Neural cell (in vitro differentiated cells): ENCODE results near the gene PRKAR1B. TPM values are rescaled to one million over a fixed set of nuclear protein-coding genes. Genes with fewer than 3 reads are reported as not detected.

Experiments used
- H2AFZ ChIP-seq: fragments of 200-600, 300-800 bp; sonication (generic), shearing (Covaris generic); 2 replicates; pipeline ENCODE4 v1.6.0; 2014; ENCODE audit warnings: low read depth, mild to moderate bottlenecking, antibody characterized with exemption, low read length, moderate library complexity
- H3F3A ChIP-seq: fragments of 200-600 bp; shearing (Covaris generic); 2 replicates; pipeline ENCODE4 v1.6.1; 2016; ENCODE audit warnings: mild to moderate bottlenecking, moderate library complexity, mixed read lengths, antibody characterized with exemption, low read length; ENCODE audit not compliant: insufficient read depth, poor library complexity, severe bottlenecking
- H3K27ac ChIP-seq: fragments of 200-600, 300-800 bp; sonication (generic), shearing (Covaris generic); 2 replicates; pipeline ENCODE4 v1.5.1; 2014; ENCODE audit warnings: mild to moderate bottlenecking, low read length, moderate library complexity
- H3K27me3 ChIP-seq: fragments of 300-800, 200-600 bp; sonication (generic), shearing (Covaris generic); 2 replicates; pipeline ENCODE4 v1.6.0; 2014; ENCODE audit warnings: mild to moderate bottlenecking, low read depth, low read length, moderate library complexity; ENCODE audit not compliant: insufficient read depth
- H3K36me3 ChIP-seq: fragments of 300-800, 200-600 bp; sonication (generic), shearing (Covaris generic); 2 replicates; pipeline ENCODE4 v1.5.1; 2014; ENCODE audit warnings: mild to moderate bottlenecking, antibody characterized with exemption, low read length, moderate library complexity; ENCODE audit not compliant: insufficient read depth
- H3K4me2 ChIP-seq: fragments of 300-800, 200-600 bp; sonication (generic), shearing (Covaris generic); 2 replicates; pipeline ENCODE4 v1.6.0; 2014; ENCODE audit warnings: mild to moderate bottlenecking, low read length
- H3K4me3 ChIP-seq: fragments of 300-800, 200-600 bp; sonication (generic), shearing (Covaris generic); 2 replicates; pipeline ENCODE4 v1.5.1; 2014; ENCODE audit warnings: mild to moderate bottlenecking, low read length, moderate library complexity
- H3K79me2 ChIP-seq: fragments of 200-600 bp; shearing (Covaris generic); replicated peaks from 2 replicates; pipeline ENCODE4 v1.6.0; 2014; ENCODE audit warnings: mild to moderate bottlenecking, low read length, moderate library complexity; ENCODE audit not compliant: insufficient read depth
- H3K9ac ChIP-seq: fragments of 300-800, 200-600 bp; sonication (generic), shearing (Covaris generic); 2 replicates; pipeline ENCODE4 v1.6.1; 2016; ENCODE audit warnings: mild to moderate bottlenecking, low read length, mixed read lengths
- H3K9me2 ChIP-seq: fragments of 200-600 bp; shearing (Covaris generic); 2 replicates; pipeline ENCODE4 v1.6.1; 2016; ENCODE audit warnings: mild to moderate bottlenecking, low read length, mixed read lengths; ENCODE audit not compliant: insufficient read depth
- H3K9me3 ChIP-seq: fragments of 200-600, 300-800 bp; sonication (generic), shearing (Covaris generic); 2 replicates; pipeline ENCODE4 v1.6.1; 2016; ENCODE audit warnings: mild to moderate bottlenecking, mixed run types, low read length, moderate library complexity, mixed read lengths
- H4K20me1 ChIP-seq: fragments of 200-600 bp; shearing (Covaris generic); 2 replicates; pipeline ENCODE4 v1.6.1; 2016; ENCODE audit warnings: mild to moderate bottlenecking, mixed run types; ENCODE audit not compliant: insufficient read depth
- EP300 ChIP-seq: fragments of 450-650 bp; conservative IDR thresholded peaks from 2 replicates; pipeline ENCODE4 v1.6.1; 2014; ENCODE audit warnings: antibody characterized with exemption, mild to moderate bottlenecking, moderate library complexity; ENCODE audit not compliant: poor library complexity, severe bottlenecking
- EZH2 ChIP-seq: fragments of 200-600, 300-800 bp; shearing (Covaris generic), sonication (generic); IDR thresholded peaks from 2 replicates; pipeline ENCODE4 v1.6.1; 2014; ENCODE audit warnings: antibody characterized with exemption, low read length, borderline replicate concordance, mild to moderate bottlenecking; ENCODE audit not compliant: insufficient read depth, poor library complexity, severe bottlenecking
- MXI1 ChIP-seq: fragments of 450-650 bp; conservative IDR thresholded peaks from 2 replicates; pipeline ENCODE4 v1.6.1; 2014; ENCODE audit warnings: antibody characterized with exemption, mild to moderate bottlenecking; ENCODE audit not compliant: poor library complexity, severe bottlenecking
- POLR2AphosphoS5 ChIP-seq: IDR thresholded peaks from 2 replicates; pipeline ENCODE4 v1.6.1; 2012
- RAD21 ChIP-seq: fragments of 450-650 bp; conservative IDR thresholded peaks from 2 replicates; pipeline ENCODE4 v1.6.1; 2014; ENCODE audit warnings: antibody characterized with exemption, mild to moderate bottlenecking, moderate library complexity
- SMC3 ChIP-seq: fragments of 450-650 bp; conservative IDR thresholded peaks from 2 replicates; pipeline ENCODE4 v1.6.1; 2014; ENCODE audit warnings: antibody characterized with exemption, mild to moderate bottlenecking, moderate library complexity; ENCODE audit not compliant: poor library complexity
- TAF1 ChIP-seq: IDR thresholded peaks from 2 replicates; pipeline ENCODE4 v1.6.1; 2012; ENCODE audit warnings: low read depth
- polyA plus RNA-seq: library from polyadenylated mRNA; depleted of rRNA; stranded (reverse); fragments of >200 nt; gene quantifications from 2 replicates; pipeline ENCODE4 v1.2.3, GENCODE V29; 2014
- TF ChIP-seq, protein P1 (sequence below): fragments of 450-650 bp; IDR thresholded peaks from 2 replicates; pipeline ENCODE4 v1.5.1; 2014; ENCODE audit warnings: antibody characterized with exemption, mild to moderate bottlenecking, moderate library complexity; ENCODE audit not compliant: poor library complexity, severe bottlenecking
- TF ChIP-seq, protein P2 (sequence below): IDR thresholded peaks from 2 replicates; pipeline ENCODE4 v1.6.1; 2012; ENCODE audit warnings: borderline replicate concordance

Gene PRKAR1B
- polyA plus RNA-seq, 1 donor from 2014 or later, result 38.6 TPM

GRCh38 chr7:542713-543500, 184.2 kb downstream of the PRKAR1B start:
- Histone ChIP-seq H3K9me3 (no peaks in the 10 kb centered on the region), H4K20me1 (no peaks in the 10 kb centered on the region), H3K4me2 (no peak overlapping the region), H3K27me3 (no peaks in the 10 kb centered on the region), H3F3A (no peaks in the 10 kb centered on the region), H3K9me2 (no peaks in the 10 kb centered on the region), H3K27ac (no peak overlapping the region), H3K9ac (no peak overlapping the region), H2AFZ (no peak overlapping the region), H3K36me3 (no peaks in the 10 kb centered on the region), H3K79me2 (no peaks in the 10 kb centered on the region), H3K4me3 (no peak overlapping the region)
- TF ChIP-seq POLR2AphosphoS5 (no peak), SMC3 (no peak), EP300 (no peak), RAD21 (no peak), MXI1 (no peak), TAF1 (no peak), EZH2 (no peak)
- TF ChIP-seq, protein P1, sequence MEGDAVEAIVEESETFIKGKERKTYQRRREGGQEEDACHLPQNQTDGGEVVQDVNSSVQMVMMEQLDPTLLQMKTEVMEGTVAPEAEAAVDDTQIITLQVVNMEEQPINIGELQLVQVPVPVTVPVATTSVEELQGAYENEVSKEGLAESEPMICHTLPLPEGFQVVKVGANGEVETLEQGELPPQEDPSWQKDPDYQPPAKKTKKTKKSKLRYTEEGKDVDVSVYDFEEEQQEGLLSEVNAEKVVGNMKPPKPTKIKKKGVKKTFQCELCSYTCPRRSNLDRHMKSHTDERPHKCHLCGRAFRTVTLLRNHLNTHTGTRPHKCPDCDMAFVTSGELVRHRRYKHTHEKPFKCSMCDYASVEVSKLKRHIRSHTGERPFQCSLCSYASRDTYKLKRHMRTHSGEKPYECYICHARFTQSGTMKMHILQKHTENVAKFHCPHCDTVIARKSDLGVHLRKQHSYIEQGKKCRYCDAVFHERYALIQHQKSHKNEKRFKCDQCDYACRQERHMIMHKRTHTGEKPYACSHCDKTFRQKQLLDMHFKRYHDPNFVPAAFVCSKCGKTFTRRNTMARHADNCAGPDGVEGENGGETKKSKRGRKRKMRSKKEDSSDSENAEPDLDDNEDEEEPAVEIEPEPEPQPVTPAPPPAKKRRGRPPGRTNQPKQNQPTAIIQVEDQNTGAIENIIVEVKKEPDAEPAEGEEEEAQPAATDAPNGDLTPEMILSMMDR, result no peak
- TF ChIP-seq, protein P2, sequence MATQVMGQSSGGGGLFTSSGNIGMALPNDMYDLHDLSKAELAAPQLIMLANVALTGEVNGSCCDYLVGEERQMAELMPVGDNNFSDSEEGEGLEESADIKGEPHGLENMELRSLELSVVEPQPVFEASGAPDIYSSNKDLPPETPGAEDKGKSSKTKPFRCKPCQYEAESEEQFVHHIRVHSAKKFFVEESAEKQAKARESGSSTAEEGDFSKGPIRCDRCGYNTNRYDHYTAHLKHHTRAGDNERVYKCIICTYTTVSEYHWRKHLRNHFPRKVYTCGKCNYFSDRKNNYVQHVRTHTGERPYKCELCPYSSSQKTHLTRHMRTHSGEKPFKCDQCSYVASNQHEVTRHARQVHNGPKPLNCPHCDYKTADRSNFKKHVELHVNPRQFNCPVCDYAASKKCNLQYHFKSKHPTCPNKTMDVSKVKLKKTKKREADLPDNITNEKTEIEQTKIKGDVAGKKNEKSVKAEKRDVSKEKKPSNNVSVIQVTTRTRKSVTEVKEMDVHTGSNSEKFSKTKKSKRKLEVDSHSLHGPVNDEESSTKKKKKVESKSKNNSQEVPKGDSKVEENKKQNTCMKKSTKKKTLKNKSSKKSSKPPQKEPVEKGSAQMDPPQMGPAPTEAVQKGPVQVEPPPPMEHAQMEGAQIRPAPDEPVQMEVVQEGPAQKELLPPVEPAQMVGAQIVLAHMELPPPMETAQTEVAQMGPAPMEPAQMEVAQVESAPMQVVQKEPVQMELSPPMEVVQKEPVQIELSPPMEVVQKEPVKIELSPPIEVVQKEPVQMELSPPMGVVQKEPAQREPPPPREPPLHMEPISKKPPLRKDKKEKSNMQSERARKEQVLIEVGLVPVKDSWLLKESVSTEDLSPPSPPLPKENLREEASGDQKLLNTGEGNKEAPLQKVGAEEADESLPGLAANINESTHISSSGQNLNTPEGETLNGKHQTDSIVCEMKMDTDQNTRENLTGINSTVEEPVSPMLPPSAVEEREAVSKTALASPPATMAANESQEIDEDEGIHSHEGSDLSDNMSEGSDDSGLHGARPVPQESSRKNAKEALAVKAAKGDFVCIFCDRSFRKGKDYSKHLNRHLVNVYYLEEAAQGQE, result no peak

DNA sequence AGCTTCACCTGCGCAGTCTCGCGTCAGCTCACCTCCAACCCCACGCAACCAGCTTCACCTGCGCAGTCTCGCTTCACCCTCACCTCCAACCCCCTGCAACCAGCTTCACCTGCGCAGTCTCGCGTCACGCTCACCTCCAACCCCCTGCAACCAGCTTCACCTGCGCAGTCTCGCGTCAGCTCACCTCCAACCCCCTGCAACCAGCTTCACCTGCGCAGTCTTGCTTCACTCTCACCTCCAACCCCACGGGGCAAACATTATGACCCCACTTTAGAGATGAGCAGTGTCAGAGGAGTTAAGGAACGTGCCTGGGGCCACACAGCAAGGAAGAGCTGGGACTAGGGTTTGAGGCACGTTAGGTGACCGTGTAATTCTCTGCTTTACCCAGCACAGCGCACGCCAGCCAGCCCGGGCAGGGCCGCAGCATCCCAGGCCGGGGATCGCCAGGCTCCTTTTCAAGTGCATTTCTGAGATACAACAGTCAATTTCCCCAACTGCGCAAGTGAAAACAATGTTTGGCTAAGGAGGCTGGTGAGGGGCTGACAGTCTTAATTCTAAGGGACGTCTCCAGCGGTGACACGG, 184.9 kb downstream of the PRKAR1B start:
- Histone ChIP-seq H3K9ac (no peak overlapping the region), H3K4me2 (no peak overlapping the region), H3K36me3 (no peaks in the 10 kb centered on the region), H2AFZ (no peak overlapping the region), H3K9me3 (no peaks in the 10 kb centered on the region), H3K4me3 (no peak overlapping the region), H3K9me2 (no peaks in the 10 kb centered on the region), H3K27me3 (no peaks in the 10 kb centered on the region), H3K27ac (no peak overlapping the region), H3F3A (no peaks in the 10 kb centered on the region), H4K20me1 (no peaks in the 10 kb centered on the region), H3K79me2 (no peaks in the 10 kb centered on the region)
- TF ChIP-seq RAD21 (no peak), EZH2 (no peak), SMC3 (no peak), EP300 (no peak), TAF1 (no peak), MXI1 (no peak), POLR2AphosphoS5 (no peak)
- TF ChIP-seq, protein P2, result no peak
- TF ChIP-seq, protein P1, result no peak
